HG02610 (cell line): ENCODE results near the gene ATAD3A.
A peak's percentile ranks its signal among the peaks of the same experiment; 100 is the strongest.
"Not testable (repeated sequence)": the region's sequence is repeated elsewhere in the genome, so short reads cannot be mapped to it uniquely, and the experiment has no call there.

Source experiments
- ATAC-seq: cut with Tn5 transposase; IDR thresholded peaks from one replicate; pipeline ENCODE4 v1.9.1; 2021; ENCODE audit warnings: mild to moderate bottlenecking, moderate library complexity; ENCODE audit not compliant: unreplicated experiment

The ATAD3A gene

GRCh38 chr1:1511533-1512285 is at the start of gene ATAD3A:
TSS of gene ATAD3A (plus strand) at chr1:1512162. CDS start at chr1:1512269, 107 bp downstream.
- ATAC-seq, result peak; percentile 76

- no peak for ATAC-seq
Measured at GRCh38 chr1:1462318-1462966, 49.5 kb upstream of the ATAD3A start.

GRCh38 chr1:1463312-1463711 is 48.6 kb upstream of the ATAD3A start:
- ATAC-seq, result no peak

- ATAC-seq, result not testable (repeated sequence)
Measured at GRCh38 chr1:1468196-1468985, 43.6 kb upstream of the ATAD3A start.

GRCh38 chr1:1470626-1471388 is 41.2 kb upstream of the ATAD3A start:
- no peak for ATAC-seq

GRCh38 chr1:1471389-1472052 is 40.4 kb upstream of the ATAD3A start, which contains the start of gene ATAD3B:
TSS of gene ATAD3B (plus strand) at chr1:1471765. CDS start at chr1:1471885, 120 bp downstream.
- ATAC-seq, result peak; percentile 78

GRCh38 chr1:1472053-1472876 is 39.7 kb upstream of the ATAD3A start:
- ATAC-seq, result peak; percentile 16

GRCh38 chr1:1476011-1476410 is 36.0 kb upstream of the ATAD3A start:
- not testable (repeated sequence) for ATAC-seq

GRCh38 chr1:1477206-1477605 is 34.8 kb upstream of the ATAD3A start:
- no peak for ATAC-seq

GRCh38 chr1:1479547-1480487 is 32.1 kb upstream of the ATAD3A start:
- no peak for ATAC-seq

GRCh38 chr1:1480488-1480867 is 31.5 kb upstream of the ATAD3A start:
- not testable (repeated sequence) for ATAC-seq

GRCh38 chr1:1481811-1482210 is 30.2 kb upstream of the ATAD3A start:
- not testable (repeated sequence) for ATAC-seq

- ATAC-seq, result no peak
Measured at GRCh38 chr1:1482856-1483255, 29.1 kb upstream of the ATAD3A start.

- no peak for ATAC-seq
Measured at GRCh38 chr1:1483714-1484113, 28.2 kb upstream of the ATAD3A start.

- ATAC-seq, result not testable (repeated sequence)
Measured at GRCh38 chr1:1484976-1485750, 26.8 kb upstream of the ATAD3A start.

- ATAC-seq, result not testable (repeated sequence)
Measured at GRCh38 chr1:1485755-1486317, 26.1 kb upstream of the ATAD3A start.

- ATAC-seq, result no peak
Measured at GRCh38 chr1:1487701-1488100, 24.3 kb upstream of the ATAD3A start.
